ENCODE data around the gene LIMS2.

The LIMS2 gene

GRCh38 chr2:127645395-127646291 lies 29.7 kb downstream of the LIMS2 start, which contains the start of gene GPR17:
GPR17 (plus strand) TSS chr2:127646153; CDS start chr2:127650736, 4,583 bp downstream.
- H3K27ac ChIP-seq: no peak within 1 kb of the TSS
- no peak for TF ChIP-seq CTCF (conservative IDR thresholded peaks at IDR 0.05)

GRCh38 chr2:127645026-127645394 lies 30.3 kb downstream of the LIMS2 start:
- TF ChIP-seq CTCF (conservative IDR thresholded peaks at IDR 0.05): no peak
- H3K27ac ChIP-seq: no peak overlapping the region

- TF ChIP-seq CTCF (conservative IDR thresholded peaks at IDR 0.05): no peak
Observed at GRCh38 chr2:127644066-127645025, 31.0 kb downstream of the LIMS2 start.

GRCh38 chr2:127643439-127644065 lies 31.8 kb downstream of the LIMS2 start:
- H3K27ac ChIP-seq: no peak overlapping the region
- TF ChIP-seq CTCF (conservative IDR thresholded peaks at IDR 0.05): no peak

More at GRCh38 chr2:127644066-127645025, 31.0 kb downstream of the LIMS2 start:
- H3K27ac ChIP-seq: no peak overlapping the region

GRCh38 chr2:127642706-127643438 lies 32.5 kb downstream of the LIMS2 start:
- no peak for TF ChIP-seq CTCF (conservative IDR thresholded peaks at IDR 0.05)
- no peak overlapping the region for H3K27ac ChIP-seq

GRCh38 chr2:127641846-127642507 lies 33.4 kb downstream of the LIMS2 start:
- TF ChIP-seq CTCF (conservative IDR thresholded peaks at IDR 0.05): no peak
- no peak overlapping the region for H3K27ac ChIP-seq
